HFF-Myc (cell line): Measurements from ENCODE around the gene ZNF350.

Experiments used
- DNase-seq: peaks from one replicate; pipeline ENCODE4 v3.0.0-alpha.2; 2011; ENCODE audit warnings: low read depth; ENCODE audit errors: extremely low read depth
- H3K4me3 ChIP-seq: replicated peaks from 2 replicates; pipeline ENCODE4 v1.5.1; 2011; ENCODE audit warnings: low read depth, mild to moderate bottlenecking, control low read depth, low read length
- CTCF ChIP-seq: IDR thresholded peaks from 2 replicates; pipeline ENCODE4 v1.5.1; 2012; ENCODE audit warnings: mild to moderate bottlenecking, low read depth, low read length, control low read depth; ENCODE audit errors: missing control alignments

ZNF350 gene

GRCh38 chr19:52020506-52020905 lies 33.9 kb upstream of the ZNF350 start:
- H3K4me3 ChIP-seq: no peak overlapping the region
- TF ChIP-seq CTCF: no peak
- DNase-seq: no peak

- DNase-seq: no peak
- H3K4me3 ChIP-seq: no peak overlapping the region
- TF ChIP-seq CTCF: no peak
Measured at GRCh38 chr19:52010674-52011073, 24.0 kb upstream of the ZNF350 start.

GRCh38 chr19:52007806-52008557 lies 21.3 kb upstream of the ZNF350 start, which contains the start of gene ZNF615:
TSS of gene ZNF615 (minus strand) at chr19:52008211. CDS start at chr19:52003711, 4,500 bp downstream.
- peak within 1 kb of the TSS; percentile 87 for H3K4me3 ChIP-seq
- DNase-seq: peak; percentile 40
- TF ChIP-seq CTCF: no peak

- no peak for TF ChIP-seq CTCF
- peak overlapping the region; percentile 87 for H3K4me3 ChIP-seq
- no peak for DNase-seq
Measured at GRCh38 chr19:52007451-52007805, 20.8 kb upstream of the ZNF350 start.

GRCh38 chr19:51994048-51994644 lies 7.5 kb upstream of the ZNF350 start:
- no peak overlapping the region for H3K4me3 ChIP-seq
- no peak for DNase-seq
- no peak for TF ChIP-seq CTCF

GRCh38 chr19:51993422-51993821 lies 6.8 kb upstream of the ZNF350 start:
- TF ChIP-seq CTCF: no peak
- no peak for DNase-seq
- H3K4me3 ChIP-seq: no peak overlapping the region
